SHP77 (cell line): ENCODE data around the gene PRR16.

ENCODE experiments used
- DNase-seq, 2 experiments: peaks; one replicate each; lab custom pipeline; 2025; lab: John Stamatoyannopoulos, UW

PRR16 gene

GRCh38 chr5:120463006-120463680 is 957 bp upstream of the PRR16 start:
- no peak for DNase-seq

DNA sequence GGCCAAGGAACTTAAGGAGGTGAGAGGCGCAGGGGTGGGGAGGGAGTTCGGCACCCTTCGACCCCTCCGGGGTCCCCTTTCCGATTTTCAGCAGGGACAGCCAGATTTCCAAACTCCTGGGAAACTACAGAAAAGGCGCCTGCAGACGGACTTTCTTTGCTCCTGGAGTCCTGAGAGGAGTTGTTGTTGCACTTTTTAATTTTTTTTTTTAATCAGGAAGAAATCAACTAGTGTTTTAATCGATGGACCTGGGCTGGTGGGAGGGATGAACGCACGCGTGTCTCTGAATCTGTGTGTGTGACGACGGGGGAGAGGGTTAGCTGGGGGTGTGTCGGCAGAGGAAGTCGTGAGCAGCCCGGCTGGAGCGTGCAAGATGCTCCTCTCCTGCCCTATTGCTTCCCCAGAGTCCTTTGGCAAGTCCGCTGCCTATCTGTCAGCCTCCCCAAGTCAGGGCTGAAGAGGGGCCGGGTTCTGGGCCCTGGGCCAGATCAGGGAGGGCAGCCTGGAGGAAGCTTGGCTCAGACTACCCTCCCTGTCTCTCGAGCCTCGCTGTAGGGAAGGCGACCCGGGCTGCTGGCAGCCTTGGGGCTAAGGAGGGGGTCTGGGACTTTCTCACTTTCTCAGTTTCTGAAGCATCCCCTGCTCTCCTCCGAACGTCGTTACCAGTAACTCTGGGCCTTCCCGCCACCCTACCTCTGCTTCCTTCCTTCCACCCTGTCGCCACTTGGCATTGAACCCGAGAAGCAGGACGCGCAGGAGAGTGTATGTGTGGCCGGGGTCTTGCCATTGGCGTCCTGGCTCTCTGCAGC is 731 bp downstream of the PRR16 start:
- peak in 1 of 2 experiments; percentile 35 for DNase-seq

GRCh38 chr5:120465436-120465961 is 1.4 kb downstream of the PRR16 start:
- DNase-seq = no peak

- DNase-seq = no peak
Observed at GRCh38 chr5:120466341-120467006, 2.4 kb downstream of the PRR16 start.

GRCh38 chr5:120471971-120472370 is 7.9 kb downstream of the PRR16 start:
- DNase-seq = no peak

DNA sequence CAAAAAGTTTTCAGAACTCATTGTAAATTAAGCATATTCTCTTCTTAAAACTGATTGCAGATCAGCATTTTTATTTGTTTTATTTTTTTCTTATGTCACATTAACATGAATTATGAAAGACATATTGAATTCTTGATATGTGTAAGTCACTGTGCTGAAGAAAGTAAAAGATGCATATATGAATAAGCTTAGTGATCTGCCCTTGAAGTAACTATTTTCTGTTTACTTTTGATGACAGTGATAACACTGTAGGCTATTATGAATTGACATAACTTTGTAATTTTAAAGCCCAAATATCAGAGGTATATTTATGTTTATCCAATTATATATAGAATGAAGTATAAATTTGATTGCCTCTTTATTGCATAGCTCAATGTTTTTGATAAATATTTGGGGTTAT is 8.8 kb downstream of the PRR16 start:
- no peak for DNase-seq

DNA sequence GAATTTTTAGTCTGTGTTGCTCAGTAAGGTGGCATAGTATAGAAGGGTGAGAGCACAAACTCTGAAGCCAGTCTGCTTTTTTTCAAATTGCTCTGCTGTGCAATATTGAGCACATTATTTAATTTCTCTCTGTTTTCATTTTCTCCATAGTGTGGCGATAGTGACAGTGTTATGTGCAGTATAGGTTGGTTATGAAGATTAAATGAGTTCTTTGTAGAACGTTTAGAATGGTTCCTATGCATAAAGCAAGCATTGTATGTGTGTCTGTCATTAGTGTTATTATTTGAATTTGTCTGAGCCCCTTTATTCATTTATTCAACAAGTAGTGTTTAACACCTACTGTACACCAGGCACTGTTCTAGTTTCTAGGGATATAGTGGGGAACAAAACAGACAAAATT is 9.2 kb downstream of the PRR16 start:
- no peak for DNase-seq

DNA sequence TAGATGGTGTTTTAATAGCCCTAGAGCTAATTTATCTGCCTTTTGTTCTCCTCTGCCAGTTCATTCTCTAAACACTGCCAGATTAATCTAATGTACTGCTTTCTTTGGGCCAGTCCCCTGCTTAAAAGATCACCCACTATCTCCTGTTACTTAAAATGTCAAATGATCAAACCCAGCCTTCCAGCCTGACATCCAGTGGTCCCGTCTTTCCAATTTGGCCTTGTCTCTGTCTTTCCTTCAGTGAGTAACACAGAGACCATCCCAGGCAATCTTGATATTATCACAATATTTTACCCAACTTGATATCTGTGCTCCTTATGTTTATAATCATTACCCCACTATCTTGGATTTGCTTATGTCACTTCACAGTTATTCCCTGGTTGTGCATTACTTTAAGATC is 12.0 kb downstream of the PRR16 start:
- no peak for DNase-seq

DNA sequence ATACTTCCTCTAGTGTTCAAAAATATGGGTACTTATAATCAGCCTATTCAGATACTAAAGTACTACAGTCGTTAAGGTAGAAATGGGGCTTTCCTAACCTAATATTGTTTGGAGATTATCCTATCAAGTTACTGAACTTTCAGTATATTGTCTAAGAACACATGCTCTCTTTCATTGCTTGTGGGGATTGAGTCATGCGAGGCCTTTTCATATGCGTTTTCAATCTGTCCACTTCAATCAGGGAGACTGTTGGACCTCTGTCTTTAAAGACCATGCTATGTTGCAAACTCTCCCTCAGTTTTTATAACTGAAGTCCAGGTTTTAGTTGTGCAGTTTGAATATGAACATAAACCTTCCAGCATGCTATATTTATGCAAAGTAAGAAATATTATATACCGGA is 15.0 kb downstream of the PRR16 start:
- DNase-seq = no peak

DNA sequence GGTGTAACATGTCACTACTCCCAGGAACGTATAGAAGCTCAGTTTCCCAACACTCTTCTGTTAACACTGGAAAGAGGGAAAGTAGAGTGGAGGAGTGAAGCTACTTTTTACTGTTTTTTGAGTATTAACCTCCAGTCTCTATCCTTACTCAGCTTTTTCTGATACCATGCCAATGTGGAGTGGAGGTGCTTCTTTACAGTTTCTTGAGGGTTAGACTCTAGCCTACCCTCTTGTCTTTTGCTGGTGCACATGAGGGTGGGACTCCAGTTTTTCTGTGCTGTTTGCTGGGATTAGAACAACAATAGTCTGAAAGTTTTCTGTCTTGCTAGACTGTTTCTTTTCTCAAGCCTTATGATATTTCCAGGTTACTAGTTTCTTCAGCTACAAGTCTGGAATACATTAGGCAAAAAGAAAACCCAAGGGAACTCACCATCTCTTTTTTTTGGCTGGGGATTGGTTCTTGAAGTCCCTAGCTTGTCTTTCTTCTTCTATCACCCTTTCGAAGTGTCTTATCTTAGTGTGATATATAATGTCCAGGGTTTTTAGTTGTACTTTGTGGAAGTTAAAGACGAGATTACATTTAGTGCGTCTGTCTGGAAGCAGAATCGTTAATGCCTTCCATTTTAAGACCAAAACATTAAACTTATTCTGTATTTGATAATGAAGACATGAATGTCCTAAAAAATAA is 35.9 kb downstream of the PRR16 start:
- no peak for DNase-seq

GRCh38 chr5:120502531-120502930 is 38.4 kb downstream of the PRR16 start:
- no peak for DNase-seq

DNA sequence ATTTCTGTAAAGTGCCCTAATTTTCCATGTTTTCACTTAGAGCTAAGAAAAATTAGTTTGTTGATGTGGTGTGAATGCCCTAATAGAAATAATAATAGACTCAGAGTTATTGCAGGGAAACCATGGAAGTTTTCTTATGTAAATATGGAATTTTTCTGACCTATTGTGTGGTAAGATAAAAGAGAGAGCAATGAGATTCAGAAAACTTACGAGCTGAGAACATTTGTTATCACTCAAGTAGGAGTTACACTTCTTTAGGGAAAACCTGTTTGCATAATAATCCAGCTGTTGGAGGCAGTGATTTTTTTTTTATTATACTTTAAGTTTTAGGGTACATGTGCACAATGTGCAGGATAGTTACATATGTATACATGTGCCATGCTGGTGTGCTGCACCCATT is 39.2 kb downstream of the PRR16 start:
- no peak for DNase-seq

GRCh38 chr5:120504057-120504456 is 40.0 kb downstream of the PRR16 start:
- no peak for DNase-seq

DNA sequence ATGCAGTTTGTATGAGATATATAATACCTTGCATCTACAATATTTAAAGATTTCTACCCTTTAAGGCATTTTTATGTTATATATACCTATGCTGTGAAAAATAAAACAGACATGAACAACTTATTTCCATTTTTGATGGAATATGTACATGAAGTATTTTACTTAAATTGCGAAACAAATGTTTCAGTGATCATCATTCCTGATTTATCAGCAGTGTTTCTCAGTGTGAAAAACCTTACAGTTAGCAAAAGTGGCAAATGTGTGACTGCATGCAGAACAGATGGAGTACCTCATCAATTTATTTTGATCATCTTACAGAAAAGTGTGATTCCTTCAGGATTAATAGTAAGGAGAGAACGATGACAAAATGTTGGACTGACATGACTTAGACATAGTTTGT is 43.1 kb downstream of the PRR16 start:
- DNase-seq = no peak

DNA sequence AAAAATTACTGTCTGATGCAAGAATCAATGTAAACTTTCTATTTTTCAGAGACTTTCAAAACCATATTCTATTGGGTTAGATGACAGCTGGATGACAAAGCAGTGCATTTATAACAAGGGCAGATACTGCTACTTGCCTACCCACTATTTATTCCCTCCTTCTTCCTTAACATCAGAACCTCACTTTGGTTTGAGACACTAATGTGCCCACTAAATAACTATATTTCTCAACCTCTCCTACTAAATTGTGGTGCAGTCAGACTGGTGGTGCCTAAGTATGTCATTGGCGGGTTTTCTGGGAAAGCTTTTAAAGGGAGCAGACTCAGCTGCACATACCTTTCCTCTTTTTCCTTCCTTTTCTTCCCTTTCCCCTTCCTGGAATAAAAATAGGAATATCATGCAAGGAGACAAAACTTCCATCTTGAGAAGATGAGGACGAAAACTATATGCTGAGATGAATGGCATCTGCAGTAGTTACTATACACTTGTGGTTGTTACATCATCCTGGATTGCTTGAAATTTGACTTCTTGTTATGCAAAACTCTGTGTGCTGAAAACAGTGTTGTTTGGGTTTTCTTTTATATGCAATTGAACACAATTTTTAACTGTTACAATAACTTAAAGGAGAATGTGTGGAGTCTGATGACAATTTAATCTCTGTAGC is 43.8 kb downstream of the PRR16 start:
- no peak for DNase-seq

DNA sequence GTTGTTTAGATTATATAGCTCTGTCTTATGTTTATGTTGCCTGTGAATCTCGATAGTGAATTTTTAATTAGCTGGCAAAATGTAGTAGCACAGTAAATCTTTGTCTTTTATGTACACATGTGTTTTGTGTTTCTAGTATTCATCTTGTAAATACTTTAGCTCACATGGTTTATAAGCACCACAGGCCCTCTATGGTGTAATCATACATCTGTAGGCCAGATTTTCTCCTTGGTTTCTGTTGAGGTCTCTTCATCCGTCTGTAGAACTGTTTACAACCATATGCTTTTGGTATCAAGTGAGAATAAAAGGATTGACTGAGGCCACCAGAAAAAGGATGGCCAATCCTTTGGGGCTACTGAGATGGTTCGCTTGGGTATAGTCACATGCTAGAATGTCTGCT is 45.0 kb downstream of the PRR16 start:
- DNase-seq = no peak

DNA sequence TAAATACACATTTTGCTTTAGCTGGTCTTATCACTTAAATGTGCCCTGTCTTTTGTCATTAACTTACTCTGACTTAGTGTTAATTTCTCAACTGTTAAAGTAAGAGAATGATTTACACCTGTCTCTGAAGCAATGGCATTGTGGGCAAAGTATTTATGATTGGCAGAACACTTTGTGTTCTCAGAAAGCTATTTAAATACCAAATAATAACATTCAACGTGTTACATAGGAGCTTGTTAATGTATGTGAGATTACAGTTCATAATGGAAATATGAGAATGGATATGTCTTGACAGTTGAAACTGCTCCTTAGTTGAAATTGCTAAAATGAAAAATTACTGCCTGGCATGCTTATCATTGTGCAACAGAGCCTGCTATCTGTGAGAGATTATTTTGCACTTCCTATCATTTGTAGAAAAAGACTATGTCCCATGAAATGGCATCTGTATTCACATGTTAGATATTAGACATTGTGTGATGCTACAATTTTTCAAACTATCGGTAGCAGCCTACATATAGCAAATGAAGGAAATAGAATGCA is 46.1 kb downstream of the PRR16 start:
- DNase-seq = no peak

DNA sequence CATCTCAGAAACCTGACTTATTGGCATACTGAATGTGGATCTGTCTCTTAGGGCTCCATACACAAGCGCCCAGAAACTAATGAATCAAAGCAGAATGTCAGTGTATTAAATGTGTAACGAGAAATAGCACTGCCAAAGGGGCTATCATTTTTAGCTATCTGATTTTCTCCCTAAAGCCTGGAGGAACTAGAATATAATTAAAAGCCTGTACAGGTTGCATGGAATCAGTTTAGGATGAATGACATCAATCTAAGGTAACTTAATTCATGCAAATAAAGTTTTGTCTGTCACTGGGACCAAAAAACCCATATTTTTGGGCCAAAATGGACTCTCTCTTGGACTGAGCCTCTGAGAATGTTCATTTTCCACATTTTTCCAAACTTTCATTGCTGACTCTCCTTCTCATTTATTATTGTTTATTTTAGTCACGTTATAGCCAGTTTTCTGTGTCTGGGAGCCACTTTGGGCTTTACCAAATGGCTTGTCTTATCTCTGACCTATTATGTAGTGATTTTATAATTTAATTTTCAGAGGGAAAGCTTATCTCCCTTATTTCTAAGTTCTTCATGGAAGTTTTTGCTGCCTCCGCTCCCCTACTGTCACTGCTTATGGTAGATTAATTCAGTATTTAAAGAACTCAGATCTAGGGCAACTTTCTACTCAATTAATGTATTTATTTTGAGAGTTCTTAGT is 47.0 kb downstream of the PRR16 start:
- DNase-seq = no peak

GRCh38 chr5:120512068-120512467 is 48.0 kb downstream of the PRR16 start:
- no peak for DNase-seq

DNA sequence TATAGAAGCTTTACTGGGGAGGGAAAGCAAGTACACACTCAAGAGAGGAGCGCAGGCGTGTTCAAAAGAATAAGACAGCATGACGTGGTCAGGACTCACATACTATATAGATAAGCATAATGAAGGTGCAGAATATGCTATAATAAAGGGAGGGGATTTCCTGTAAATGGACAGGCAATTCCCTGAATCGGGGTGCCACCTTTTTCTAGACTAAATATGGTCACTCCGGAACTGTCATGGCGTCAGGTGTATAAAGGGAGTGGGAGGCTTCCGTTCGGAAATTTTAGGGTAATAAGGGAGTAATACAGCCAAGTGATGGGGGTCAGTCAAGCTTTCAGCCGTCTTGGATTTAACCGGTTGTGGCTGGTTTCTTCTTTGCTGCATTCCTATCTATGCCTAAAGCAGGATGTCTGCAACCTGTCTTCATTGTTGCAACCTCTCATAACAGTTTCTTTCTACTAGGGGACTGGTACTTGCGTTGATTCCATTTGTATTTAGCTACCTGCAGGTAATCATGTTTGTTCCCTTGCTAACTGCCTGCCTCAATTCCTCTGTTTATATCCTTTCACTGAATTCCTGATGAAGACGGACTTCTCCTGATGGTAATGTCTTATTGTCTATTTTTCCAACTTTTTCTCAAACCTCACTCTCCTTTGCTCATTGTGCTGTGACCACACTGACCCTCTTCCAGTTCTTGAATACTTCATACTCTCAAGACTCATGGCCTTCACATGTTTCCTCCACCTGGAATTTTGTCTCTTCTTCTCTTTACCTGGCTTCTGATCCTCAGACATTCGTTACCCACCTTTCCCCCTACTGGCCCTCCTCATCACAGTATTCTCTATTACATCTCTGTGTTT is 48.9 kb downstream of the PRR16 start:
- no peak for DNase-seq
